Stimulated activated CD4-positive, alpha-beta T cell treated with anti-CD3 and anti-CD28 coated beads, Interleukin-2, amount 100 ng/mL, for 4 hours (primary cell): ENCODE measurements around the gene SGMS1.
"Not testable (repeated sequence)": the region's sequence is repeated elsewhere in the genome, so short reads cannot be mapped to it uniquely, and the experiment has no call there.

Experiments
- DNase-seq: peaks from one replicate; pipeline ENCODE4 v3.0.0-alpha.2; 2020; ENCODE audit warnings: low read depth

Gene SGMS1

DNA sequence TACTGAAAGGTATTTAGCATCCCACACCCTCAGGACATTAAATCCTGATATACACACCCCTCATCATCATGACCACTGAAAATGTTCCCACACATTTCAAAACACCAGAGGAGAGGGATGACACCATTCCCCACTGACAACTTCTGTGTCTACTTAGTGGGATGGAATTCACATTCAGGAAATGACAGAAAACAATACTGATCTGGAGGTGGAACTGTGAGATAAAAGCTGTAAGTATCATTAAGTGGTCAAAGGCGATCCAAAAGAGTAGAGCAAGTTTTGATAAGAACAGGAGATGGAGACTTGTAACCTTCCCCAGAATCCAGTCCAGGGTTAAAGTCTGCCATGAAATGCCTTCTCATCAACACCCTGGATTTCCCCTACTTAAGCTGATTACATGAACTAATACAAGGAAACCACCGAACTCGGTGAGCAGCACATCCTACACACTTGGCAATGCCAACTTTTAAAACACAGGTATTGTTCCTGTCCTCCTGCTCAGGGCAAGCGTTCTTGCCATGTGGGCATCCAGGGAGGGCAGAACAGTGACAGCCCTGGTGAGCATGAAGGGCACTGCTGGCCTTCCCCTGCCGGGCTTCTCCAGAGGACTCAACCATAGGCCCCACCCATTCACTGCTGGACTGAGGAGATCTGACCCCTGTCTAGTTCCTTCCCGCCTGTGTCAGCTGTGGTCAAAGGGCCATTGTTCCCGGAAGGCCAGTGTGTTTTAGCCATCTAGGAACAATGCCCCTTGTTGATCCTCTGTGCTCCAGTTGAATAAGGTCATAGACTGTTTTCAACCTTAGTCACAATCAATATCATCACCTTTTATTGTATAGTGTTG lies 85.0 kb downstream of the SGMS1 start:
- DNase-seq = no peak

GRCh38 chr10:50536617-50537240 lies 87.0 kb downstream of the SGMS1 start:
- no peak for DNase-seq

- DNase-seq = not testable (repeated sequence)
These were observed 88.9 kb downstream of the SGMS1 start for GRCh38 chr10:50534748-50535376.

DNA sequence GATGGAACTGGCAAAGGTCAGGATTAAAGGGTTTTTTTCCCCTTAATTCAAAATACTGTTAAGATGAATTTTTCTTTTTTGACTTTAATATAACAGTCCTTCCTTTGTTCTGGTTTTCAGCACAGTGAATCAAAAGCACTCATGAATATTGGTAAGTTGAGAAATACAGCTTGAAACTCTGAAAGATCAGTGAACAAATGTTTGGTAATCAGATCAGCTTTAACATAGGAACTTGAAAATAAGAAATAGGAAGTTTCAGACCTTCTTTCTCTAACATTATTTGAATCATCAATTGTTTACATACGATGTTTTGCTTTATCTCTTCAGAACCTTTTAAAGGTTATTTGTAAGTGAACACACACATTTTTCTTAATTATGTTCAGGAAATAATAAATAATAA lies 90.5 kb downstream of the SGMS1 start:
- DNase-seq = no peak

- DNase-seq = no peak
These were observed 92.2 kb downstream of the SGMS1 start for GRCh38 chr10:50531388-50532077.

DNA sequence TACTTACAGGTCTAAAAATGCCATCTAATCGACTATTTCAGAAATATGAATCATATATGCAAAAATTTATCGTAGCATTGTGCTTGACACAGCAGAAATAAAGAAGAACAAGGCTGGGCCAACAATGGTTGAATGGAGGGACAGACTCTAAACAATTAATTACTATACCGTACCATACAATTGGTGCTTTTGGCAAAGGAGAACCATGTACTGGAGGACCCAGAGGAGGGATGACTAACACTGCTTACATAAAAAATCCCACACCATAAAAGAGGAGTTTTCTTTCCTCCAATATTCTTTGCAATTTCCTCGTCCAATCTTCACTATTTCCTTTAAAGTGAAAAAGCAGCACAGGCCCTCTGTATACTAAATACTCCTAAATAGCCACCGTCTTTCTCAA lies 94.1 kb downstream of the SGMS1 start:
- no peak for DNase-seq

DNA sequence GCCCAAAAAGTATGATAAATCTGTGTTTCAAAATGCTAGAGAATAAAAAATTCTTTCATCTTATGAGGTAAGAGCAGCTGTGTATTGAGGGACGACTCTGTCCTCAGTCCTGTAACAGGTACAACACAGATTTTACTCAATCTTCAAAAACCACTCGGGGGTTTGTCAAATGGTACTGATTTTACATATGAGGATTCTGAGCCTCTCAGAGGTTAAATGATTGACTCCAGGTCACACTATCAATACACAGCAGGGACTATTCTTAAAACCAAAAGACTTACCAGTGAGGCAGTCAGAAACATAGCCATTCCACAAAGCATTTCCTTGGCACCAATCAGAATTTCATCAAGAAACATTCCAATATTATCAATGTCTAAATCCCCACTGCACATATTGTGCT lies 95.5 kb downstream of the SGMS1 start:
- no peak for DNase-seq

DNA sequence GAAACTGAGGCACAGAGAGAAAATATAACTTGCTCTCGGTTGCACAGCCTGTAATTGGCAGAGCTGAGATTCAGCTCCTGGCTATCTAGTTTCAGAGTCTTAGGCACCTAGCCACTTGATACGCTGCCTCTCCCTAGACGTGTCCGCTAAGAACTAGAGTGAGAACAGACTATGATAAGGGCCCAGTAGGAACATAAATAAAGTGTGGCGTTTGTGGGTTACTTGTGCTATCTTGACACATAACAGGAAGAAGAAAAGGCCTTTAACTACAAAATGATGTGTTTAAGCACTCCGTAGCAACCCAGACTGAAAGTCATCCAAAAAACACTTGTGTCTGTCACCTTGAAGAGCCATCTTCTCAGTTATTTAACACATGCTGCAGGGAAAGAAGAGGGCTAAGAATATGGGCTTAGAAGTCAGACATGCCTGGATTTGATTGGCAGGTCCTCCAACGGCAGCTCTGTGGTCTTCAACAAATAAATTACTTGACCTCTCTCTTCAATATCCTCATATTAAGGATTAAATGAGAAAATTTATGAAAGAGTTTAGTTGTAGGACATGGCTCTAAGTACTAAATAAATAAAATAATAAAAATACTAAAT lies 96.2 kb downstream of the SGMS1 start:
- no peak for DNase-seq

DNA sequence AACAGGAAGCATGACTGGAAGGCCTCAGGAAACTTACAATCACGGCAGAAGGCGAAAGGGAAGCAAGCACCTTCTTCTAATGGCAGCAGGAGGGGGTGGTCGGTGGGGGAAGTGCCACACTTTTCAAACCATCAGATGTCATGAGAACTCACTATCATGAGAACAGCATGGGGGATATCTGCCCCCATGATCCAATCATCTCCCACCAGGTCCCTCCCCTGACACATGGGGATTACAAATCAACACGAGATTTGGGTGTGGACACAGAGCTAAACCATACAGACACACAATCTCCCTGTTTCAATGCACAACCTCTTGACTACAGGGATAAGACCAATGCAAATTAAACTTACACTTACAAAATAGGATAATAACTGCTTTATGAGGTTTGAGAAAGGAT lies 97.6 kb downstream of the SGMS1 start:
- DNase-seq = no peak

- no peak for DNase-seq
These were observed 100.4 kb downstream of the SGMS1 start for GRCh38 chr10:50523357-50523756.

GRCh38 chr10:50522908-50523307 lies 100.8 kb downstream of the SGMS1 start:
- no peak for DNase-seq

GRCh38 chr10:50520115-50520514 lies 103.6 kb downstream of the SGMS1 start:
- DNase-seq = no peak

- DNase-seq = no peak
These were observed 106.1 kb downstream of the SGMS1 start for GRCh38 chr10:50517626-50518025.

- no peak for DNase-seq
These were observed 107.6 kb downstream of the SGMS1 start for GRCh38 chr10:50516171-50516570.

GRCh38 chr10:50515420-50515819 lies 108.3 kb downstream of the SGMS1 start:
- DNase-seq = no peak

- no peak for DNase-seq
These were observed 108.8 kb downstream of the SGMS1 start for GRCh38 chr10:50514995-50515394.

GRCh38 chr10:50513956-50514355 lies 109.8 kb downstream of the SGMS1 start:
- DNase-seq = no peak

DNA sequence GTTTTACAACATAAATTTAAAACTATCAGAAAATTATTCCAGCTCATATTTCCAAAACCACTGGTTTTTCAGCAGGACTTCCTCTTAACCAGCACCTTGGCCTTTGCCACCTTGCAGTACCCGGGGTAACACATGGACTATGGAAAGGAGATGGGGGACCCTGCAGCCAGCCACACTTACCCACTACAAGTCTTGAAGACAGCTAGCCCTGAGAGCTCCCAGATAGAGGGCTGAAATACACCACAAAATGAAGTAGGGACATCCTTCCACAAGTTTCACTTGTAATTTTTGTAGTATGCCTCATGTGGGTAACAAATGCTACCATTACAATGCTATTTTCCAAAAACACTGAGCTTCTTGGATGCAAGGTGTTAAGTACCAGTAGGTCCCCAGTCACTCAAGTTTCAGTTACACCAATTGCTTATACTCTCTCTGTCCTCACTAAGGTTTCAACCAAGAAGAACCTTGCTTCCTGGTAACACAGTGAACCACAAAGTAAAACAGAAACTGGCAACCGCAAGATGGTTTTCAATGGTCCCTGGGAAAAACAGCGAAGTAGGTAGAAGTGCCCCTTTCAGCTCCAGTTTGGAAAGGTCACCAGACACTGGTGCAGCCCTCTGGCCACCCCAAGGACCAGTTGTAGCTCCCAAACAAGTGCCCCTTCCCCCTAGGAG lies 110.9 kb downstream of the SGMS1 start:
- DNase-seq = no peak

GRCh38 chr10:50512214-50512595 lies 111.6 kb downstream of the SGMS1 start:
- DNase-seq = no peak

GRCh38 chr10:50511492-50512213 lies 112.1 kb downstream of the SGMS1 start:
- no peak for DNase-seq
